Neural crest cell (in vitro differentiated cells): ENCODE results near the gene DNAJB8. TPM values are rescaled to one million over a fixed set of nuclear protein-coding genes. Genes with fewer than 3 reads are reported as not detected.

Experiments
- DNase-seq: peaks from one replicate; pipeline ENCODE4 v3.0.0; 2021; ENCODE audit warnings: low read depth, mixed read lengths, low spot score
- H3K27ac Mint-ChIP-seq: one replicate; pipeline ENCODE4 v1.8.0; 2021; ENCODE audit warnings: mild to moderate bottlenecking, mixed read lengths; ENCODE audit not compliant: unreplicated experiment
- H3K27me3 Mint-ChIP-seq: 2 replicates; pipeline ENCODE4 v1.8.0; 2021; ENCODE audit warnings: low read depth, mild to moderate bottlenecking, mixed read lengths
- H3K36me3 Mint-ChIP-seq: 2 replicates; pipeline ENCODE4 v1.8.0; 2021; ENCODE audit warnings: low read depth, mild to moderate bottlenecking, mixed read lengths
- H3K4me1 Mint-ChIP-seq: 2 replicates; pipeline ENCODE4 v1.8.0; 2021; ENCODE audit warnings: mixed read lengths
- H3K4me3 Mint-ChIP-seq: one replicate; pipeline ENCODE4 v1.8.0; 2021; ENCODE audit warnings: mild to moderate bottlenecking, mixed read lengths
- H3K9me3 Mint-ChIP-seq: 2 replicates; pipeline ENCODE4 v1.8.0; 2021; ENCODE audit warnings: mixed read lengths
- total RNA-seq: library from RNA; stranded (reverse); gene quantifications from 2 replicates; pipeline ENCODE4 v1.2.1, GENCODE V29; 2021
- TF ChIP-seq, protein P1 (sequence below): fragments of 200-600 bp; sonication (generic); conservative IDR thresholded peaks from 2 replicates; pipeline ENCODE4 v1.5.0; 2021; ENCODE audit warnings: antibody characterized with exemption, mild to moderate bottlenecking

Gene DNAJB8
- total RNA-seq, 1 donor from 2014 or later, result not detected

DNA sequence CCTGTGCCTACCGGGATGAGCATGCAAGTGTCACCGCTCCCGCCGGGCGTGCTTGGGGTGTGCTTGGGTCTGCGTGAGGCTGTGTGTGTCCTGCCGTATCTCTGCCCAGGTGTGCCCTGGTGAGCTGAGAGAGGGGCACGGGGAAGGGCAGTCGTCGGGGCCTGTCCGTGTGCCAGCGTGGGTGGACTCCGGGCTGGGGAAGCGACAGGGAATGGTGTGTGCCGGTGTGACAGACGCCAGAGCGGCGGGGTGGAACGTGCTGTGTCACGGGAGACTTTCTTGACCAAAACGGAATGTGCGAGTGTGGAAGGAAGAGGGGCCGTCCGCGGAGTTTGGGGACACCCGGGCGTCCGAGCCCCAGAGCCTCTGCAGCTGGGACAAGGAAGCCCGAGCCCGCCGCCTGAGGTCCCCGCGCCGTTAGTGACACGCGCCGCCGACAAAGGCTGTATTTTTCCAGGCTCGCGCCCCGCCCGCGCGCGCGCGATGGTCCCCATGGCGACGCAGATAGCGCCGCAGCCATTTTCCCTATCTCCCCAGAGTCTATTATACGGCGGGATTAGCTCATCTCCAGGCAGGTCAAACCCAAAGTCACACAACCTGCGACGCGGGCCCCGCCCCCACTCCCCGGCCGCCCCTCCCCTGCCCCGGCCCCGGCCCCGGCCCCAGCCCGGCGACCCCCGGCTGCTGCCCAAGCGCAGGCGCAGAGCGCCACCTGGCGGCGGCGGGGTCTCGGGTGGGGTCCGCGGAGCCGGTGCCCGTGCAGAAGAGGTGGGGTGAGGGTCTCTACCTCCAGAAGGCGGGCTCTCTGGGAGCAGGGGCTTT lies 30.8 kb upstream of the DNAJB8 start:
- peaks cover 9% of the 10 kb centered on the region for H3K4me1 Mint-ChIP-seq
- TF ChIP-seq, protein P1, sequence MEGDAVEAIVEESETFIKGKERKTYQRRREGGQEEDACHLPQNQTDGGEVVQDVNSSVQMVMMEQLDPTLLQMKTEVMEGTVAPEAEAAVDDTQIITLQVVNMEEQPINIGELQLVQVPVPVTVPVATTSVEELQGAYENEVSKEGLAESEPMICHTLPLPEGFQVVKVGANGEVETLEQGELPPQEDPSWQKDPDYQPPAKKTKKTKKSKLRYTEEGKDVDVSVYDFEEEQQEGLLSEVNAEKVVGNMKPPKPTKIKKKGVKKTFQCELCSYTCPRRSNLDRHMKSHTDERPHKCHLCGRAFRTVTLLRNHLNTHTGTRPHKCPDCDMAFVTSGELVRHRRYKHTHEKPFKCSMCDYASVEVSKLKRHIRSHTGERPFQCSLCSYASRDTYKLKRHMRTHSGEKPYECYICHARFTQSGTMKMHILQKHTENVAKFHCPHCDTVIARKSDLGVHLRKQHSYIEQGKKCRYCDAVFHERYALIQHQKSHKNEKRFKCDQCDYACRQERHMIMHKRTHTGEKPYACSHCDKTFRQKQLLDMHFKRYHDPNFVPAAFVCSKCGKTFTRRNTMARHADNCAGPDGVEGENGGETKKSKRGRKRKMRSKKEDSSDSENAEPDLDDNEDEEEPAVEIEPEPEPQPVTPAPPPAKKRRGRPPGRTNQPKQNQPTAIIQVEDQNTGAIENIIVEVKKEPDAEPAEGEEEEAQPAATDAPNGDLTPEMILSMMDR, result peak; percentile 89
- no peaks in the 10 kb centered on the region for H3K9me3 Mint-ChIP-seq
- H3K27me3 Mint-ChIP-seq, result peaks cover 98% of the 10 kb centered on the region
- H3K4me3 Mint-ChIP-seq, result peak overlapping the region; percentile 87
- no peak overlapping the region for H3K27ac Mint-ChIP-seq
- peak; percentile 82 for DNase-seq
- peaks cover 3% of the 10 kb centered on the region for H3K36me3 Mint-ChIP-seq

GRCh38 chr3:128496602-128497304 lies 30.1 kb upstream of the DNAJB8 start:
- no peaks in the 10 kb centered on the region for H3K9me3 Mint-ChIP-seq
- TF ChIP-seq, protein P1, result no peak
- H3K4me3 Mint-ChIP-seq, result peak overlapping the region; percentile 87
- DNase-seq, result no peak
- H3K4me1 Mint-ChIP-seq, result peaks cover 9% of the 10 kb centered on the region
- peaks cover 98% of the 10 kb centered on the region for H3K27me3 Mint-ChIP-seq
- H3K27ac Mint-ChIP-seq, result no peak overlapping the region
- peaks cover 3% of the 10 kb centered on the region for H3K36me3 Mint-ChIP-seq

GRCh38 chr3:128496019-128496601 lies 29.4 kb upstream of the DNAJB8 start:
- Mint-ChIP-seq H3K9me3 (no peaks in the 10 kb centered on the region), H3K36me3 (peaks cover 3% of the 10 kb centered on the region), H3K27me3 (peaks cover 98% of the 10 kb centered on the region), H3K27ac (no peak overlapping the region), H3K4me1 (peaks cover 9% of the 10 kb centered on the region), H3K4me3 (peak overlapping the region; percentile 87)
- TF ChIP-seq, protein P1, result no peak
- DNase-seq, result no peak

DNA sequence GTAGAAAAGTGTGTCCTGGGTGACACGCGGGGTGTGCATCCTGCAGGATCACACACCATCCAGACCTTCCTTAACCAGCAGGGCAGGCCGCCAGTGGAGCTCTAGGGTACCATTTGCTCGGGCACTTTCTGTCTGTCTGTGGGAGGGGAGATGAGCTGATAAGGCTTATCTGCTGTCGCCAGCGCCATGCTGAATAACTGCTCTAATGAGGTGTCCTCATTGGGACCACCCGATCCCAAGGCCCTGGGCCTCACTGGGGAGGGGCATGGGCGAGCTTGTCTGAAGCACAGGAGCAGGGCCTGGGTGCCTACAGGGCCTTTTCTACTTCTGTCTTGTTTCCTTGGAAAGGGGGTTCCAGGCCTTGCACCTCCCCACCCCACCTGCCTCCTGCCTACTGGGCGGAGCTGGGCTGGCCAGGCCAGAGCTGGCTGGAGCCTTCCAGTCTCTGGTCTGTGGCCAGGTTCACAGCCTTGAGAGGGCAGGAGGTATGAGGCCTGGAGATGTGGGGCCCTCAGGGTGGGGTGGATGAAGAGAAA lies 28.8 kb upstream of the DNAJB8 start:
- no peaks in the 10 kb centered on the region for H3K9me3 Mint-ChIP-seq
- H3K4me3 Mint-ChIP-seq, result peak overlapping the region; percentile 5
- no peak overlapping the region for H3K27ac Mint-ChIP-seq
- H3K4me1 Mint-ChIP-seq, result peaks cover 9% of the 10 kb centered on the region
- H3K36me3 Mint-ChIP-seq, result peaks cover 3% of the 10 kb centered on the region
- TF ChIP-seq, protein P1, result no peak
- DNase-seq, result no peak
- H3K27me3 Mint-ChIP-seq, result peaks cover 98% of the 10 kb centered on the region

- TF ChIP-seq, protein P1, result no peak
- Mint-ChIP-seq H3K27ac (no peak overlapping the region), H3K4me3 (peak overlapping the region; percentile 28), H3K27me3 (peaks cover 97% of the 10 kb centered on the region), H3K9me3 (no peaks in the 10 kb centered on the region), H3K4me1 (peaks cover 16% of the 10 kb centered on the region), H3K36me3 (peaks cover 3% of the 10 kb centered on the region)
- no peak for DNase-seq
These were observed 27.6 kb upstream of the DNAJB8 start for GRCh38 chr3:128494367-128494650.
